ENCODE measurements around the gene DDOST. TPM values are rescaled to one million over a fixed set of nuclear protein-coding genes. Genes with fewer than 3 reads are reported as not detected.

The DDOST gene
- total RNA-seq, 2 experiments from 2014 or later = 191 to 197 TPM

GRCh38 chr1:20666804-20667203 lies 5.6 kb upstream of the DDOST start:
- CTCF ChIA-PET = no interaction called here

GRCh38 chr1:20666146-20666545 lies 5.0 kb upstream of the DDOST start:
- POLR2A ChIA-PET = interaction anchor here (0.6 kb wide), 1 partner anchor 14 kb away, joined by 3 read pairs; no protein-coding TSS in a partner anchor
- CTCF ChIA-PET = no interaction called here

More at GRCh38 chr1:20666804-20667203, 5.6 kb upstream of the DDOST start:
- POLR2A ChIA-PET = interaction anchor here (0.6 kb wide), 1 partner anchor 15 kb away, joined by 3 read pairs; no protein-coding TSS in a partner anchor

- POLR2A ChIA-PET = no interaction called here
These were observed 4.6 kb upstream of the DDOST start for GRCh38 chr1:20665726-20666125.

GRCh38 chr1:20663969-20664715 lies 3.0 kb upstream of the DDOST start:
- CTCF ChIA-PET = interaction anchor here (0.7 to 1.1 kb wide), 2 partner anchors 14 to 475 kb away, joined by 3 to 4 read pairs; no protein-coding TSS in a partner anchor
- POLR2A ChIA-PET = no interaction called here

More at GRCh38 chr1:20665726-20666125, 4.6 kb upstream of the DDOST start:
- CTCF ChIA-PET = no interaction called here

- POLR2A ChIA-PET = no interaction called here
- CTCF ChIA-PET = interaction anchor here (0.9 to 1.1 kb wide), 2 partner anchors 13 to 33 kb away, joined by 3 to 4 read pairs; no protein-coding TSS in a partner anchor
These were observed 2.2 kb upstream of the DDOST start for GRCh38 chr1:20663365-20663764.

- POLR2A ChIA-PET = interaction anchor here (0.5 to 2.1 kb wide), 3 partner anchors 28 to 124 kb away, joined by 4 to 9 read pairs (median 4); partner anchors contain the start of gene HP1BP3
- CTCF ChIA-PET = no interaction called here
These were observed 924 bp upstream of the DDOST start for GRCh38 chr1:20662110-20662475.

GRCh38 chr1:20660847-20661206 lies 342 bp downstream of the DDOST start:
- ChIA-PET CTCF (no interaction called here), POLR2A (interaction anchor here (0.6 to 2.1 kb wide), 3 partner anchors 27 to 1718 kb away, joined by 4 to 9 read pairs (median 6); partner anchors contain the start of gene HP1BP3)

- CTCF ChIA-PET = no interaction called here
- POLR2A ChIA-PET = interaction anchor here (0.6 to 2.1 kb wide), 2 partner anchors 27 to 1718 kb away, joined by 6 to 9 read pairs; no protein-coding TSS in a partner anchor
These were observed 806 bp downstream of the DDOST start for GRCh38 chr1:20660363-20660762.

- ChIA-PET CTCF (interaction anchor here (0.9 kb wide), 1 partner anchor 38 kb away, joined by 3 read pairs; no protein-coding TSS in a partner anchor), POLR2A (interaction anchor here (0.7 kb wide), 1 partner anchor 1007 kb away, joined by 4 read pairs; no protein-coding TSS in a partner anchor)
These were observed 2.8 kb downstream of the DDOST start for GRCh38 chr1:20658166-20658915.

GRCh38 chr1:20657024-20657423 lies 4.1 kb downstream of the DDOST start:
- CTCF ChIA-PET = interaction anchor here (1.3 kb wide), 1 partner anchor 15 kb away, joined by 4 read pairs; no protein-coding TSS in a partner anchor

GRCh38 chr1:20654104-20654690 lies 7.0 kb downstream of the DDOST start:
- ChIA-PET POLR2A (no interaction called here), CTCF (interaction anchor here (0.7 kb wide), 1 partner anchor 334 kb away, joined by 7 read pairs; no protein-coding TSS in a partner anchor)

More at GRCh38 chr1:20657024-20657423, 4.1 kb downstream of the DDOST start:
- POLR2A ChIA-PET = no interaction called here

GRCh38 chr1:20652300-20652699 lies 8.9 kb downstream of the DDOST start:
- CTCF ChIA-PET = no interaction called here
- POLR2A ChIA-PET = interaction anchor here (0.7 kb wide), 1 partner anchor 14 kb away, joined by 3 read pairs; no protein-coding TSS in a partner anchor

- ChIA-PET POLR2A (no interaction called here), CTCF (no interaction called here)
These were observed 12.2 kb downstream of the DDOST start for GRCh38 chr1:20648946-20649345.

GRCh38 chr1:20648438-20648837 lies 12.7 kb downstream of the DDOST start:
- CTCF ChIA-PET = no interaction called here
- POLR2A ChIA-PET = no interaction called here

GRCh38 chr1:20645414-20645813 lies 15.8 kb downstream of the DDOST start:
- ChIA-PET POLR2A (interaction anchor here (0.7 kb wide), 1 partner anchor 550 kb away, joined by 3 read pairs; no protein-coding TSS in a partner anchor), CTCF (interaction anchor here (0.6 kb wide), 1 partner anchor 467 kb away, joined by 3 read pairs; no protein-coding TSS in a partner anchor)

GRCh38 chr1:20644416-20644815 lies 16.8 kb downstream of the DDOST start:
- ChIA-PET CTCF (no interaction called here), POLR2A (no interaction called here)

GRCh38 chr1:20643080-20643479 lies 18.1 kb downstream of the DDOST start:
- POLR2A ChIA-PET = no interaction called here
- CTCF ChIA-PET = interaction anchor here (0.7 kb wide), 1 partner anchor 10 kb away, joined by 3 read pairs; the partner anchor contains the start of gene PINK1

GRCh38 chr1:20641975-20642374 lies 19.2 kb downstream of the DDOST start:
- POLR2A ChIA-PET = no interaction called here
- CTCF ChIA-PET = interaction anchor here (0.6 to 1.6 kb wide), 5 partner anchors 8 to 1845 kb away, joined by 3 to 4 read pairs (median 4); partner anchors contain the start of gene PINK1

- POLR2A ChIA-PET = no interaction called here
- CTCF ChIA-PET = interaction anchor here (0.9 to 2.5 kb wide), 2 partner anchors 65 to 117 kb away, joined by 3 to 12 read pairs; no protein-coding TSS in a partner anchor
These were observed 21.0 kb downstream of the DDOST start for GRCh38 chr1:20640183-20640597.

Data from activated CD8-positive, alpha-beta memory T cell treated with anti-CD3 and anti-CD28 coated beads for 36 hours (primary cell).